ENCODE results near the gene RFX4.

Gene RFX4

DNA sequence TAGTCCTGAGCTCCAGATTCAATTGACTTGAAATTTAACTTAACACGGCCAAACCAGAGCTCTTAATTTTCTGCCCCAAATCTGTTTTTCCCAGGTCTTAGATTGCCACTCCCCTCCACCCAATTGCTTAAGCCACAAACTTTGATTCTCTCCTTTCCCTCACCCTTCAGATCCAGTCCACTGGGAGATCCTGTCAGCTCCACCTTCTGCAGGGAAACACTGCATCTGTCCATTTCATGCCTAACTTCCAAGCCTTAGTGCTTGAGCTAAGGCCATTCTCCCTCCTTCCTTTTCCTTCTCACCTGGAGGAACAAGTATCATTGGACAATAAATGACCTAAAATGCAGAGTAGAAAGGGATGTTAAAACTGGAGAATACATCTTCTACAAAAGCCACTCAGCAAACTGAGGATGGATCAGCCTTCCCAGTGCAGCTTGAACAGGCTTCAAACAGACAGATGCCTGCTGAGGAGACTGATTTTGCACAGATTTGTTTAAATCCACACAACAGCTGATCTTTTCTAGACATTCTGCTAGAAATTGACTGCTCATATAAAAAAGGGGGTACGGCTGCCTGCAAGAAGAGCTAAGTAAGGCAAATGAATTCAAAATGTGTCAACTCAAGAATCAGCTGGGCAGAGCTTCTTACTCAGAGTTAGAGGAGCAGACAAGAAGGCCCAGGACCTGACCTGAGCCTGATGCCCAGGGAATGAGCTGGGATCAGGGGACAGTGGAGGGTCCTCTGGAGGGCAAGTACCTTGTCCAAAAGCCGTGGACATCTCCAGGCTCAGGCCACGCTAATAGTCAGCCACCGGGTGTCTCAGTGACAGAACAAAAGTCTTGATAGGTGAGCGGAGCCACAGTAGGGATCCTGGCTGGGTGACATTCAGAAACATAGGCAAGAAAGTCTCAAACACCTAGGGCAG is 110.4 kb downstream of the RFX4 start:
- no peak for DNase-seq (ENCODE audit: low spot score)
- TF ChIP-seq, protein P1, sequence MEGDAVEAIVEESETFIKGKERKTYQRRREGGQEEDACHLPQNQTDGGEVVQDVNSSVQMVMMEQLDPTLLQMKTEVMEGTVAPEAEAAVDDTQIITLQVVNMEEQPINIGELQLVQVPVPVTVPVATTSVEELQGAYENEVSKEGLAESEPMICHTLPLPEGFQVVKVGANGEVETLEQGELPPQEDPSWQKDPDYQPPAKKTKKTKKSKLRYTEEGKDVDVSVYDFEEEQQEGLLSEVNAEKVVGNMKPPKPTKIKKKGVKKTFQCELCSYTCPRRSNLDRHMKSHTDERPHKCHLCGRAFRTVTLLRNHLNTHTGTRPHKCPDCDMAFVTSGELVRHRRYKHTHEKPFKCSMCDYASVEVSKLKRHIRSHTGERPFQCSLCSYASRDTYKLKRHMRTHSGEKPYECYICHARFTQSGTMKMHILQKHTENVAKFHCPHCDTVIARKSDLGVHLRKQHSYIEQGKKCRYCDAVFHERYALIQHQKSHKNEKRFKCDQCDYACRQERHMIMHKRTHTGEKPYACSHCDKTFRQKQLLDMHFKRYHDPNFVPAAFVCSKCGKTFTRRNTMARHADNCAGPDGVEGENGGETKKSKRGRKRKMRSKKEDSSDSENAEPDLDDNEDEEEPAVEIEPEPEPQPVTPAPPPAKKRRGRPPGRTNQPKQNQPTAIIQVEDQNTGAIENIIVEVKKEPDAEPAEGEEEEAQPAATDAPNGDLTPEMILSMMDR (IDR thresholded peaks at IDR 0.05; ENCODE audit: extremely low read depth, insufficient read depth, missing control alignments) = no peak
- in situ Hi-C loops (cut with MboI; ENCODE audit: low pct_unique_long_range_greater_than_20kb, low sequenced_read_pairs, unreplicated experiment) = no loop called here

DNA sequence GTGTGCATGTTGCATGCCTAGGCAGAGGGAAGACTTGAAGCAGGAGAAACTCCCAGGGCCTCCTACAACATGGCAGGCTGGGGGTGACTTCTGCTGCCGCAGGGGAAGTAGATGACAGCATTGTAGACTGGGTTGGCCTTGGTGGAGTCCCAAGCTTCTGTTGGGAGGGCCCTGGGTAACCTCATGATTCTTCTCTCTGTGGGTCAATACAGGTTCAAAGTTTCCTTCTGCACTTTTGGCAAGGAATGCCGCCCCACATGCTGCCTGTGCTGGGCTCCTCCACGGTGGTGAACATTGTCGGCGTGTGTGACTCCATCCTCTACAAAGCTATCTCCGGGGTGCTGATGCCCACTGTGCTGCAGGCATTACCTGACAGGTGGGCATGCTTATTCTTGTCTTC is 113.3 kb downstream of the RFX4 start:
- in situ Hi-C loops (cut with MboI; ENCODE audit: low pct_unique_long_range_greater_than_20kb, low sequenced_read_pairs, unreplicated experiment) = no loop called here
- DNase-seq (ENCODE audit: low spot score) = no peak
- TF ChIP-seq, protein P1 (IDR thresholded peaks at IDR 0.05; ENCODE audit: extremely low read depth, insufficient read depth, missing control alignments) = no peak

DNA sequence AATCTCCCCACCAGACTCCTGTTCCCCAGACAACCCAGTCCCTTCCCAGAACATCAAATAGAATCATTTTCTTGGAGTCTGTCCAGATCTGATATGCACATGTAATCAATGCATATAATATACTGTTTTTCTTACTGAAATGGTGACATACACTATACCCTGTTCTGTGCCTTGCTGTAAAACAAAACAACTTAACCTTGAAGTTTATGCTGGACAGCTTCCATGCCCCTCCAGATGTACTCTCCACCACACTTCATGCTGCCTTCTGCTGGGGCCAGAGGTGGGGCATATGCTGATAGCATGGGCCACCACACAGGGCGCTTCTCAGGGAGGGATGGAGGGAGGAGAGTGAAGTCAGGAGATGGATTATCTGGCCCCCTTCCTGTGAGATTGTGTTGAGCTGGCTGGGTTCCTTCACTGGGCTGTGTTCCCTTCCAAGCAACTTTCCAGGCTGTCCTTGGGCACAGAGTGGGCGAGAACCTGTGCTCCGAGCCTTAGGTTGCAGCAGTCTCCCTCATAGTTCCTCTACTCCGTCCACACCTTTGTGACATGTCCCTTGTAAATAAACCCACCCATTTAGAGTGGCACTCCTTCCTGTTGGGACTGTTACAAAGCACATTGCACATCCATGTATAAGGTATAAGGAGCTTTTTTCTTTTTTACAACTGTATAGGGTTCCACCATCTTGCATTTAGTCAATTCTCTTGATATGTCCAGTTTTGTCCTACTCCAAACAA is 114.0 kb downstream of the RFX4 start:
- in situ Hi-C loops (cut with MboI; ENCODE audit: low pct_unique_long_range_greater_than_20kb, low sequenced_read_pairs, unreplicated experiment) = no loop called here
- no peak for DNase-seq (ENCODE audit: low spot score)
- TF ChIP-seq, protein P1 (IDR thresholded peaks at IDR 0.05; ENCODE audit: extremely low read depth, insufficient read depth, missing control alignments) = no peak

DNA sequence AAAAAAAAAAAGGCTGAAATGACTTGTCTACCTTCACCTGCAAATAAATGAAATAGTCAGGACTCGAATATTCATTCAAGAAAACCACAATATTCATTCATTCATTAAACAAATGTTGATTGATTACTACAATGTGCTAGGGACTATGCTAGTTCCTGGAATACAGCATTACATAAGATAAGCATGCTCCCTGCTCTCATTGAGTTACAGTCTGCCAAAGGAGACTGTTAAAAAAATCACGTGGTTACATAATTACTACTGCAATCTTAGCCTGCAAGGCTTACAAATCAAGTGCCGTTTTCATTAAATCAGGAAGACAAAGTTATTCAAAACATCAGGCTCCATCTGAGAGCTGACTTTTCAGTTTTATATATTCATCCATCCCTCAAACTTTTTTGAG is 121.3 kb downstream of the RFX4 start:
- TF ChIP-seq, protein P1 (IDR thresholded peaks at IDR 0.05; ENCODE audit: extremely low read depth, insufficient read depth, missing control alignments) = no peak
- DNase-seq (ENCODE audit: low spot score) = no peak
- in situ Hi-C loops (cut with MboI; ENCODE audit: low pct_unique_long_range_greater_than_20kb, low sequenced_read_pairs, unreplicated experiment) = no loop called here

DNA sequence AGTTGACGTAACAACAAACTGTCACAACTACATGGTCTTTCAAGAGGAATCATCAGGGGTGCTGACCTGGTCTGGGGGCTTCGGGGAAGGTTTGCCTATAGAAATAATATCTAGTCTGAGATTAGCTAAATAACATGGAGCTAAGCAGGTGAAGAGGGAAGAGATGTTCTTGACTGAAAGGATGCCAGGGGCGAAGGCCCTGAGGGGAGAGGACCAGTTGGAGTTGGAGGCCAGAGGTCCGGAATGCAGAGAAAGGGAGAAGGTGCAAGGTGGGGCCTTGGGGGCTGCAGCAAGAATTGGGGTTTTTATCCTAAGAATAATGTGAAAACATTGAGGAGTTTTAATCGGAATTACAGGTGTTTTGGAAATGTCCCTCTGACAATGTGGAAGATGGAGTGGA is 123.2 kb downstream of the RFX4 start:
- TF ChIP-seq, protein P1 (IDR thresholded peaks at IDR 0.05; ENCODE audit: extremely low read depth, insufficient read depth, missing control alignments) = no peak
- in situ Hi-C loops (cut with MboI; ENCODE audit: low pct_unique_long_range_greater_than_20kb, low sequenced_read_pairs, unreplicated experiment) = no loop called here
- no peak for DNase-seq (ENCODE audit: low spot score)

DNA sequence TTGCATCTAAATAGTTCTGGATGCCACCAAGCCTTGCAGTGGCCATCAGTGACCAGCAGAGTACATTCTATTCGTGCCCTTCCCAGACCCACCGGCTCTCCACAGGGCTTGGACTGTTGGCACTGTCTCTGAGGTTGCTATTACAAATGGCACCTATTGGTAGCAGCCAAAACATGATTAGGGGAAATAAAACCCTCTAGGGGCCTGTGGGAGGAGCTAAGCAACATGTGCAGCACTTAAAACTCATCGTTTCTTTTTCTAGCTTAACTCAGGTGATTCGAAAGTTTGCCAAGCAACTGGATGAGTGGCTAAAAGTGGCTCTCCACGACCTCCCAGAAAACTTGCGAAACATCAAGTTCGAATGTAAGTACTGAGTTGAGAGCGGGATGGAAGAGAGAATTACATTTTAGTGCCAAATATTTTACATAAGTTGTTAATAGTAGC is 126.3 kb downstream of the RFX4 start:
- TF ChIP-seq, protein P1 (IDR thresholded peaks at IDR 0.05; ENCODE audit: extremely low read depth, insufficient read depth, missing control alignments) = no peak
- in situ Hi-C loops (cut with MboI; ENCODE audit: low pct_unique_long_range_greater_than_20kb, low sequenced_read_pairs, unreplicated experiment) = no loop called here
- DNase-seq (ENCODE audit: low spot score) = no peak

All from GM13977 (cell line).